Suprapubic skin (tissue), 4 donors: ENCODE data around the gene TULP3. TPM values are rescaled to one million over a fixed set of nuclear protein-coding genes. Genes with fewer than 3 reads are reported as not detected.
A peak's percentile ranks its signal among the peaks of the same experiment; 100 is the strongest.

Experiments used
- DNase-seq, 2 donors: peaks; one replicate each; pipeline ENCODE4 v3.0.0-alpha.2; 2019; ENCODE audit warnings: low spot score in 2 of 2
- H3K27ac ChIP-seq: fragments of 200-600 bp; sonication (generic); one replicate; pipeline ENCODE4 v1.5.1; 2019
- H3K27me3 ChIP-seq: fragments of 200-600 bp; sonication (generic); one replicate; pipeline ENCODE4 v1.5.1; 2019
- H3K36me3 ChIP-seq: fragments of 200-600 bp; sonication (generic); one replicate; pipeline ENCODE4 v1.5.1; 2019
- H3K4me1 ChIP-seq: fragments of 200-600 bp; sonication (generic); one replicate; pipeline ENCODE4 v1.5.1; 2019
- H3K4me3 ChIP-seq: fragments of 200-600 bp; sonication (generic); one replicate; pipeline ENCODE4 v1.5.1; 2019; ENCODE audit warnings: mild to moderate bottlenecking
- H3K9me3 ChIP-seq: fragments of 200-600 bp; sonication (generic); one replicate; pipeline ENCODE4 v1.5.1; 2019
- CTCF ChIP-seq, 2 donors: fragments of 200-600 bp in 1 of 2; fragments of 450-650 bp in 1 of 2; sonication (generic) in 1 of 2; IDR thresholded peaks; one replicate each; pipeline ENCODE4 v1.5.1; 2016 to 2019; ENCODE audit warnings: antibody characterized with exemption in 2 of 2, mild to moderate bottlenecking in 1 of 2, moderate library complexity in 1 of 2
- EP300 ChIP-seq: sonication (generic); formaldehyde crosslinking; IDR thresholded peaks from one replicate; pipeline ENCODE4 v1.6.1; 2017; ENCODE audit warnings: antibody characterized with exemption
- POLR2A ChIP-seq, 2 donors: fragments of 450-650 bp; IDR thresholded peaks; one replicate each; pipeline ENCODE4 v1.6.1; 2017; ENCODE audit warnings: antibody characterized with exemption in 2 of 2, mild to moderate bottlenecking in 2 of 2, moderate library complexity in 2 of 2
- POLR2AphosphoS5 ChIP-seq, 3 donors: sonication (generic); formaldehyde crosslinking; IDR thresholded peaks; one replicate each; pipeline ENCODE4 v1.6.1; 2017; ENCODE audit warnings: antibody characterized with exemption in 3 of 3
- WGBS: methylation state at CpG from one replicate; pipeline ENCODE4 v1.1.5; 2018; 5-methylcytosine and 5-hydroxymethylcytosine counted together
- total RNA-seq, 4 donors: library from RNA; depleted of rRNA; stranded (reverse); fragments of >200 nt; gene quantifications; one replicate each; pipeline ENCODE4 v1.1.0, GENCODE V29; 2016

TULP3 gene
- total RNA-seq = 10 to 100 TPM; 21.0 to 55.8 (median 35.6) TPM

DNA sequence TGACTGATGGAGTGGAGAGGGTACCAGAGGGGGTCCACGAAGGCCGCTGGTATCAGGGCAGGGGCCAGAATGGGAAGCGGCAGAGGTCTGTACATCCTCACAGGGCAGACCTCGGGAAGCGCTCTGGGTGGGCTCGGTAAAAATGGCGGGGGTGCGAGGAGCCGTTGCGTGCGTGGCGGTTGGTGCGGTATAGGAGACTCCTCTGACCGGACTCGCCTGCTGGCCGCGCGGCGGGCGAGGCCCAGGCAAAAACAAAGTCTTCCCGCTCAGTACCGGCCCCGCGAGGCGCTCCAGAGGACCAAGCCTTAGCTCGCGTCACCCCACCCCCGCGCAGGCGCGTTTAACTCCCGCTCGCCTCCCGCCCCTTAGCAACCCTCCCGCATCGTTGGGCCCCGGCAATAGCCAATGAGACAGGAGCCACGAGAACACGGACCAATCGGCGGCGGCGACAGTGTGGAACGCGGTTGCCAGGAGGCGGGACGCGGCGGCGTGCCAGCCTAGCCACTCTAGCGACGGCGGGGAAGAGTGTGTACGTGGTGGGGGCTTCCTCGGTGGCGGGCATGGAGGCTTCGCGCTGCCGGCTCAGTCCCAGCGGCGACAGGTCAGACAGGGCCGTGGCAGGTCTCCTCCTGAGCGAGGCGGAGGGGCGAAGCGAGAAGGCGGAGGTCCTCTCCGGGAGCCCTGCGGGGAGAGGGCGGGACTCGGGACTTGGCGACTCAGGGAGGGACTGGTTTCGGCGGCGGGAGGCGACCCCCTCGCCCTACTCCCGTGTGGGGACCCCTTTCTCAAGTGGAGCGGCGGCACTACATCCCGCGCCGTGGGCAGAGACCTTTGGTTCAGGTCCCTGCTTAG, at the start of gene TULP3:
Gene TULP3 (plus strand): TSS at position 504 of the 852 bp plus-strand sequence. CDS start 57 bp downstream, at position 561.
- Histone ChIP-seq H3K27ac (peak within 1 kb of the TSS; percentile 95), H3K4me3 (peak within 1 kb of the TSS; percentile 87), H3K9me3 (no peaks in the 10 kb centered on the region), H3K36me3 (peaks cover 3% of the 10 kb centered on the region), H3K27me3 (no peaks in the 10 kb centered on the region), H3K4me1 (peaks cover 33% of the 10 kb centered on the region)
- TF ChIP-seq EP300 (no peak), CTCF (IDR thresholded peaks at IDR 0.05) (no peak), POLR2A (IDR thresholded peaks at IDR 0.05) (peak in 1 of 2 donors; percentile 83), POLR2AphosphoS5 (IDR thresholded peaks at IDR 0.05) (peak; percentile 71 to 79 (median 79))
- 0% methylated on average over 34 of the region's 83 CpGs for WGBS
- peak; percentile 100 for DNase-seq

DNA sequence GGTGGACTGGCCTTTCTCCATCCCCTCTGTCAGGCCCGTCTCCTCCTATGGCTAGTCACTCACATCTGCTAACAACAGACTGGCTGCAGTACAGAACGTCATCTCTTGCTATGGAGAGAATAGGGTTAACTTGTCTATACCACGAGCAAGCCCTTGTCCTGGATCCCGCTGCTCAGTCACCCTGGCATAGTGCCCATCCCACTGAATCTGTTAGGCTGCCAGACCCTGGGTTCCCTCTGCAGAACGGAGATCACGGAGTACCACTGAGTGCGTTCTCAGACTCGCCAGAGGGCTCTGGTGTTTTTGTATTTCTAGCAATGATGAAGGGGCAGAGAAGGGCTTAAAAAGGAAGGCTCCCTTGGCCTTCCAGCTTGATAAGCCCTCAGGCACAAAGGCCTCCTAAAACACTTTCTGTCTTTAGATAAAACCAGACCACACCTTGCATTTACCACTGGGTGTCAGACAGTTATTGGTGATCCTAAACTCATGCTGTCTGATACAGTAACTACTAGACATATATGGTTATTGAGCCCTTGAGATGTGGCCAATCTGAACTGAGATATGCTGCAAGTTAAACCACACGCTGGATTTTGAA, 49.5 kb upstream of the TULP3 start:
- H3K27ac ChIP-seq = no peak overlapping the region
- DNase-seq = no peak
- peaks cover 29% of the 10 kb centered on the region for H3K36me3 ChIP-seq
- TF ChIP-seq EP300 = no peak
- no peak for TF ChIP-seq POLR2AphosphoS5 (IDR thresholded peaks at IDR 0.05)
- 56% methylated on average over 9 of the region's 9 CpGs for WGBS
- H3K27me3 ChIP-seq = no peaks in the 10 kb centered on the region
- peaks cover 3% of the 10 kb centered on the region for H3K4me1 ChIP-seq
- H3K9me3 ChIP-seq = no peaks in the 10 kb centered on the region
- no peak overlapping the region for H3K4me3 ChIP-seq

GRCh38 chr12:2842948-2843347, 47.7 kb upstream of the TULP3 start:
- Histone ChIP-seq H3K4me3 (no peak overlapping the region), H3K36me3 (peaks cover 29% of the 10 kb centered on the region), H3K27ac (no peak overlapping the region), H3K9me3 (no peaks in the 10 kb centered on the region), H3K27me3 (no peaks in the 10 kb centered on the region), H3K4me1 (peaks cover 3% of the 10 kb centered on the region)
- no peak for TF ChIP-seq POLR2A (IDR thresholded peaks at IDR 0.05)
- no peak for TF ChIP-seq EP300
- no peak for TF ChIP-seq CTCF (IDR thresholded peaks at IDR 0.05)
- TF ChIP-seq POLR2AphosphoS5 (IDR thresholded peaks at IDR 0.05) = no peak
- DNase-seq = no peak
- WGBS = 79% methylated on average over 5 of the region's 5 CpGs

GRCh38 chr12:2844786-2845185, 45.9 kb upstream of the TULP3 start:
- Histone ChIP-seq H3K4me1 (peaks cover 3% of the 10 kb centered on the region), H3K36me3 (peaks cover 31% of the 10 kb centered on the region), H3K4me3 (no peak overlapping the region), H3K27me3 (no peaks in the 10 kb centered on the region), H3K9me3 (no peaks in the 10 kb centered on the region), H3K27ac (no peak overlapping the region)
- no peak for DNase-seq
- WGBS = 85% methylated on average over 9 of the region's 9 CpGs
- no peak for TF ChIP-seq CTCF (IDR thresholded peaks at IDR 0.05)
- no peak for TF ChIP-seq EP300
- TF ChIP-seq POLR2A (IDR thresholded peaks at IDR 0.05) = no peak
- TF ChIP-seq POLR2AphosphoS5 (IDR thresholded peaks at IDR 0.05) = no peak

DNA sequence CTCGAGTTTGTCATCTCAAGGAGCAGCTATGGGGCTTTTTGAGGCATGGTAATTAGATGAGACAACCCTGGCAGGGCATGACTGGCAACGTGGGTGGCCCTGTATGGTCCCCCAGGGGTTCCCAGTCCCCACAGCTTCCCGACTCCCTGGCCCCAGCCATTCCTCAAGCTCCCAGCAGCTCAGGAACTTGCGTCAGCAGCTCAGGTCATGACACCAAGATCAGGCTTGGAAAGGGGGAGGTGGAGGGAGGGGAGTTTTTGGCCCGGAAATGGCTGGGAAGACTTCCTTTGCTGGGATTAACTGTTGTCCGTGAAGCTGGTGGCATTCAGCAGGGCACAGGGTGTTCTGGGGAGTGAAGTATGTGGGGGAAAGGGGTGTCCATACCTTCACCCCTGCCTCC, 45.4 kb upstream of the TULP3 start:
- Histone ChIP-seq H3K27me3 (no peaks in the 10 kb centered on the region), H3K4me3 (no peak overlapping the region), H3K36me3 (peaks cover 34% of the 10 kb centered on the region), H3K27ac (no peak overlapping the region), H3K9me3 (no peaks in the 10 kb centered on the region), H3K4me1 (peaks cover 3% of the 10 kb centered on the region)
- TF ChIP-seq EP300 = no peak
- TF ChIP-seq CTCF (IDR thresholded peaks at IDR 0.05) = no peak
- no peak for TF ChIP-seq POLR2AphosphoS5 (IDR thresholded peaks at IDR 0.05)
- no peak for TF ChIP-seq POLR2A (IDR thresholded peaks at IDR 0.05)
- no peak for DNase-seq
- 38% methylated on average over 6 of the region's 6 CpGs for WGBS
